ENCODE measurements around the gene DNAH1. TPM values are rescaled to one million over a fixed set of nuclear protein-coding genes. Genes with fewer than 3 reads are reported as not detected.

The DNAH1 gene
- total RNA-seq, 1 experiment from 2014 or later: 2.4 TPM

DNA sequence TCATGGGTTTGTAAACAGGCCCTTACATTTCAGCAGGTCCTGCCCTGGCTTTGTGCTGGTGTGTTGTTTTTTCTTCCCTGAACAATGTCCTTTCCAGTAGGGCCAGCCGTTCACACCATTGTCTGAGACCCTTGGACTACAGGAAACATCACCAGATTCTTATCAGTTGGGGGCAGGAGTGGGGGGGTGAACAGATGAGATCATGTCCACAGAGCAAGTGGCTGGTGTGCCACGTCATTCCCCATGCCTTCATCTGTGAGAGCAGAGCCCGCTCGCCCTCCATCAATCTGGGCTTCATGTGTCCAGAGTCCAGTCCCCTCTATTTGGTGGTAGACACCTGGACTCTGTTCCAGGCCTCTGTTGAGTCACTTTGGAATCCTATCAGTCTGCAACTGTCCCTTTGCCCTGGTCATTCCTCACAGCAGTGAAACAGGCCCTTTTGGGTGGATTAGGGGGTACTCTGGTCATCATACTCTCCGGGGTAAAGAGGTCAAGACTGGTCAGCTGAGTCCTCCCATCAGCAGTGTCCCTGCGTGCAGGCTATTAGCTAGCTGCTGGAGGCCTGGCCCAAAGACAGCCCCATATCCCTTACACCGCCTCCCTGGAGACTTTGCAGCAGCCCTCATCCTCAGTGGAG lies 113.8 kb downstream of the DNAH1 start:
- TF ChIP-seq SIN3A (IDR thresholded peaks at IDR 0.05; ENCODE audit: borderline replicate concordance, insufficient read depth, low read depth, low read length) (no peak), POLR2AphosphoS5 (IDR thresholded peaks at IDR 0.05; ENCODE audit: low read depth, low read length) (no peak), REST (IDR thresholded peaks at IDR 0.05; ENCODE audit: insufficient read depth in 1 of 2, low read depth in 2 of 2, low read length in 1 of 2) (no peak), TCF7L2 (IDR thresholded peaks at IDR 0.05; ENCODE audit: low read depth, low read length) (no peak)
- TF ChIP-seq, protein P1, sequence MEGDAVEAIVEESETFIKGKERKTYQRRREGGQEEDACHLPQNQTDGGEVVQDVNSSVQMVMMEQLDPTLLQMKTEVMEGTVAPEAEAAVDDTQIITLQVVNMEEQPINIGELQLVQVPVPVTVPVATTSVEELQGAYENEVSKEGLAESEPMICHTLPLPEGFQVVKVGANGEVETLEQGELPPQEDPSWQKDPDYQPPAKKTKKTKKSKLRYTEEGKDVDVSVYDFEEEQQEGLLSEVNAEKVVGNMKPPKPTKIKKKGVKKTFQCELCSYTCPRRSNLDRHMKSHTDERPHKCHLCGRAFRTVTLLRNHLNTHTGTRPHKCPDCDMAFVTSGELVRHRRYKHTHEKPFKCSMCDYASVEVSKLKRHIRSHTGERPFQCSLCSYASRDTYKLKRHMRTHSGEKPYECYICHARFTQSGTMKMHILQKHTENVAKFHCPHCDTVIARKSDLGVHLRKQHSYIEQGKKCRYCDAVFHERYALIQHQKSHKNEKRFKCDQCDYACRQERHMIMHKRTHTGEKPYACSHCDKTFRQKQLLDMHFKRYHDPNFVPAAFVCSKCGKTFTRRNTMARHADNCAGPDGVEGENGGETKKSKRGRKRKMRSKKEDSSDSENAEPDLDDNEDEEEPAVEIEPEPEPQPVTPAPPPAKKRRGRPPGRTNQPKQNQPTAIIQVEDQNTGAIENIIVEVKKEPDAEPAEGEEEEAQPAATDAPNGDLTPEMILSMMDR (IDR thresholded peaks at IDR 0.05): no peak
- CTCF ChIA-PET: no interaction called here
- Histone ChIP-seq H3K27ac (ENCODE audit: low read length) (no peak overlapping the region), H3K4me1 (ENCODE audit: control insufficient read depth, insufficient read depth, low read length) (no peaks in the 10 kb centered on the region), H3K9me3 (ENCODE audit: control insufficient read depth, insufficient read depth, low read depth, low read length) (no peaks in the 10 kb centered on the region), H3K4me3 (ENCODE audit: low read depth in 2 of 2, low read length in 2 of 2) (no peak overlapping the region), H3K27me3 (ENCODE audit: control insufficient read depth, insufficient read depth, low read length) (no peaks in the 10 kb centered on the region), H3K36me3 (ENCODE audit: control insufficient read depth, insufficient read depth, low read length) (no peaks in the 10 kb centered on the region)
- POLR2A ChIA-PET: no interaction called here
- intact Hi-C loops (cut with micrococcal nuclease; ENCODE audit: unreplicated experiment): no loop called here
- no peak for ATAC-seq
- in situ Hi-C loops (cut with HindIII; ENCODE audit: low pct_unique_long_range_greater_than_20kb, low sequenced_read_pairs): no loop called here
- no peak for DNase-seq (ENCODE audit: low read depth, low spot score)
- BruUV-seq (replicated peaks): no TSS peak

GRCh38 chr3:52430416-52430810 lies 114.3 kb downstream of the DNAH1 start:
- intact Hi-C loops (cut with micrococcal nuclease; ENCODE audit: unreplicated experiment): no loop called here

GRCh38 chr3:52431459-52432223 lies 115.5 kb downstream of the DNAH1 start:
- H3K4me3 ChIP-seq (ENCODE audit: low read depth in 2 of 2, low read length in 2 of 2): no peak overlapping the region
- CTCF ChIA-PET: interaction anchor here (3.1 kb wide), 1 partner anchor 14 kb away, joined by 9 read pairs; no protein-coding TSS in a partner anchor
- H3K36me3 ChIP-seq (ENCODE audit: control insufficient read depth, insufficient read depth, low read length): no peaks in the 10 kb centered on the region
- no peak for TF ChIP-seq REST (IDR thresholded peaks at IDR 0.05; ENCODE audit: insufficient read depth in 1 of 2, low read depth in 2 of 2, low read length in 1 of 2)
- TF ChIP-seq, protein P1 (IDR thresholded peaks at IDR 0.05): no peak
- no peak for TF ChIP-seq SIN3A (IDR thresholded peaks at IDR 0.05; ENCODE audit: borderline replicate concordance, insufficient read depth, low read depth, low read length)
- no peaks in the 10 kb centered on the region for H3K27me3 ChIP-seq (ENCODE audit: control insufficient read depth, insufficient read depth, low read length)
- ATAC-seq: no peak
- in situ Hi-C loops (cut with HindIII; ENCODE audit: low pct_unique_long_range_greater_than_20kb, low sequenced_read_pairs) (no loop called here), intact Hi-C loops (cut with micrococcal nuclease; ENCODE audit: unreplicated experiment) (no loop called here)
- no peak for DNase-seq (ENCODE audit: low read depth, low spot score)
- no peaks in the 10 kb centered on the region for H3K9me3 ChIP-seq (ENCODE audit: control insufficient read depth, insufficient read depth, low read depth, low read length)
- no peaks in the 10 kb centered on the region for H3K4me1 ChIP-seq (ENCODE audit: control insufficient read depth, insufficient read depth, low read length)
- H3K27ac ChIP-seq (ENCODE audit: low read length): no peak overlapping the region
- POLR2A ChIA-PET: interaction anchor here (0.5 kb wide), 1 partner anchor 16 kb away, joined by 3 read pairs; no protein-coding TSS in a partner anchor
- no TSS peak for BruUV-seq (replicated peaks)

More at GRCh38 chr3:52430416-52430810, 114.3 kb downstream of the DNAH1 start:
- Histone ChIP-seq H3K27ac (ENCODE audit: low read length) (no peak overlapping the region), H3K27me3 (ENCODE audit: control insufficient read depth, insufficient read depth, low read length) (no peaks in the 10 kb centered on the region), H3K4me1 (ENCODE audit: control insufficient read depth, insufficient read depth, low read length) (no peaks in the 10 kb centered on the region), H3K9me3 (ENCODE audit: control insufficient read depth, insufficient read depth, low read depth, low read length) (no peaks in the 10 kb centered on the region), H3K36me3 (ENCODE audit: control insufficient read depth, insufficient read depth, low read length) (no peaks in the 10 kb centered on the region), H3K4me3 (ENCODE audit: low read depth in 2 of 2, low read length in 2 of 2) (no peak overlapping the region)
- no peak for DNase-seq (ENCODE audit: low read depth, low spot score)
- no TSS peak for BruUV-seq (replicated peaks)
- no peak for TF ChIP-seq SIN3A (IDR thresholded peaks at IDR 0.05; ENCODE audit: borderline replicate concordance, insufficient read depth, low read depth, low read length)
- ChIA-PET POLR2A (no interaction called here), CTCF (no interaction called here)
- no peak for ATAC-seq
- in situ Hi-C loops (cut with HindIII; ENCODE audit: low pct_unique_long_range_greater_than_20kb, low sequenced_read_pairs): no loop called here

All from Panc1 (cell line).